Measurements from ENCODE around the gene MPL.

The MPL gene

GRCh38 chr1:43337588-43337987 is at the start of gene MPL:
Gene MPL (plus strand): TSS chr1:43337818. CDS start chr1:43337849, 31 bp downstream.
- H3K9me3 ChIP-seq, result no peaks in the 10 kb centered on the region
- no peak for DNase-seq (ENCODE audit: low spot score in 2 of 2)
- H3K4me3 ChIP-seq, result no peak within 1 kb of the TSS
- in situ Hi-C loops (cut with MboI; ENCODE audit: low sequenced_read_pairs), result no loop called here
- no peaks in the 10 kb centered on the region for H3K27me3 ChIP-seq (ENCODE audit: low read depth)
- H3K4me1 ChIP-seq, result no peaks in the 10 kb centered on the region
- H3K36me3 ChIP-seq (replicated peaks), result no peaks in the 10 kb centered on the region

- in situ Hi-C loops (cut with MboI; ENCODE audit: low sequenced_read_pairs), result no loop called here
- no peak overlapping the region for H3K4me3 ChIP-seq
- H3K4me1 ChIP-seq, result no peaks in the 10 kb centered on the region
- H3K9me3 ChIP-seq, result no peaks in the 10 kb centered on the region
- H3K27me3 ChIP-seq (ENCODE audit: low read depth), result peaks cover 16% of the 10 kb centered on the region
- H3K36me3 ChIP-seq (replicated peaks), result no peaks in the 10 kb centered on the region
- DNase-seq (ENCODE audit: low spot score in 2 of 2), result no peak
These were observed 49.4 kb upstream of the MPL start for GRCh38 chr1:43288058-43288784.

- Histone ChIP-seq H3K4me3 (no peak overlapping the region), H3K27me3 (ENCODE audit: low read depth) (peaks cover 16% of the 10 kb centered on the region), H3K36me3 (replicated peaks) (no peaks in the 10 kb centered on the region), H3K9me3 (no peaks in the 10 kb centered on the region), H3K4me1 (peaks cover under 1% of the 10 kb centered on the region)
- no peak for DNase-seq (ENCODE audit: low spot score in 2 of 2)
- in situ Hi-C loops (cut with MboI; ENCODE audit: low sequenced_read_pairs), result no loop called here
These were observed 48.6 kb upstream of the MPL start for GRCh38 chr1:43288785-43289706.

GRCh38 chr1:43292216-43292615 is 45.4 kb upstream of the MPL start:
- Histone ChIP-seq H3K9me3 (no peaks in the 10 kb centered on the region), H3K4me1 (peaks cover 30% of the 10 kb centered on the region), H3K4me3 (no peak overlapping the region), H3K36me3 (replicated peaks) (no peaks in the 10 kb centered on the region), H3K27me3 (ENCODE audit: low read depth) (peaks cover 14% of the 10 kb centered on the region)
- in situ Hi-C loops (cut with MboI; ENCODE audit: low sequenced_read_pairs), result no loop called here
- no peak for DNase-seq (ENCODE audit: low spot score in 2 of 2)

GRCh38 chr1:43292679-43293078 is 44.9 kb upstream of the MPL start:
- H3K4me1 ChIP-seq, result peaks cover 31% of the 10 kb centered on the region
- H3K36me3 ChIP-seq (replicated peaks), result no peaks in the 10 kb centered on the region
- H3K9me3 ChIP-seq, result no peaks in the 10 kb centered on the region
- in situ Hi-C loops (cut with MboI; ENCODE audit: low sequenced_read_pairs), result no loop called here
- DNase-seq (ENCODE audit: low spot score in 2 of 2), result no peak
- peaks cover 10% of the 10 kb centered on the region for H3K27me3 ChIP-seq (ENCODE audit: low read depth)
- H3K4me3 ChIP-seq, result no peak overlapping the region

- Histone ChIP-seq H3K4me3 (no peak overlapping the region), H3K36me3 (replicated peaks) (no peaks in the 10 kb centered on the region), H3K9me3 (no peaks in the 10 kb centered on the region), H3K4me1 (peaks cover 31% of the 10 kb centered on the region), H3K27me3 (ENCODE audit: low read depth) (peaks cover 5% of the 10 kb centered on the region)
- in situ Hi-C loops (cut with MboI; ENCODE audit: low sequenced_read_pairs), result no loop called here
- DNase-seq (ENCODE audit: low spot score in 2 of 2), result no peak
These were observed 44.4 kb upstream of the MPL start for GRCh38 chr1:43293176-43293575.

GRCh38 chr1:43293896-43294760 is 43.5 kb upstream of the MPL start:
- H3K4me3 ChIP-seq, result no peak overlapping the region
- in situ Hi-C loops (cut with MboI; ENCODE audit: low sequenced_read_pairs), result no loop called here
- no peaks in the 10 kb centered on the region for H3K27me3 ChIP-seq (ENCODE audit: low read depth)
- H3K36me3 ChIP-seq (replicated peaks), result no peaks in the 10 kb centered on the region
- peaks cover 31% of the 10 kb centered on the region for H3K4me1 ChIP-seq
- no peaks in the 10 kb centered on the region for H3K9me3 ChIP-seq
- peak; percentile 5 to 22 for DNase-seq (ENCODE audit: low spot score in 2 of 2)

- Histone ChIP-seq H3K4me3 (no peak overlapping the region), H3K4me1 (peaks cover 31% of the 10 kb centered on the region), H3K36me3 (replicated peaks) (no peaks in the 10 kb centered on the region), H3K9me3 (no peaks in the 10 kb centered on the region), H3K27me3 (ENCODE audit: low read depth) (no peaks in the 10 kb centered on the region)
- in situ Hi-C loops (cut with MboI; ENCODE audit: low sequenced_read_pairs), result no loop called here
- DNase-seq (ENCODE audit: low spot score in 2 of 2), result no peak
These were observed 42.9 kb upstream of the MPL start for GRCh38 chr1:43294761-43295160.

GRCh38 chr1:43296207-43296606 is 41.4 kb upstream of the MPL start:
- no peaks in the 10 kb centered on the region for H3K36me3 ChIP-seq (replicated peaks)

GRCh38 chr1:43298055-43298454 is 39.6 kb upstream of the MPL start:
- no peaks in the 10 kb centered on the region for H3K27me3 ChIP-seq (ENCODE audit: low read depth)
- no peak overlapping the region for H3K4me3 ChIP-seq
- DNase-seq (ENCODE audit: low spot score in 2 of 2), result no peak
- in situ Hi-C loops (cut with MboI; ENCODE audit: low sequenced_read_pairs), result no loop called here
- H3K36me3 ChIP-seq (replicated peaks), result no peaks in the 10 kb centered on the region
- H3K4me1 ChIP-seq, result peaks cover 31% of the 10 kb centered on the region
- H3K9me3 ChIP-seq, result no peaks in the 10 kb centered on the region

More at GRCh38 chr1:43296207-43296606, 41.4 kb upstream of the MPL start:
- Histone ChIP-seq H3K27me3 (ENCODE audit: low read depth) (no peaks in the 10 kb centered on the region), H3K9me3 (no peaks in the 10 kb centered on the region), H3K4me3 (no peak overlapping the region), H3K4me1 (peaks cover 31% of the 10 kb centered on the region)
- peak in 1 of 2 experiments; percentile 23 for DNase-seq (ENCODE audit: low spot score in 2 of 2)
- in situ Hi-C loops (cut with MboI; ENCODE audit: low sequenced_read_pairs), result no loop called here

- DNase-seq (ENCODE audit: low spot score in 2 of 2), result no peak
- no peaks in the 10 kb centered on the region for H3K27me3 ChIP-seq (ENCODE audit: low read depth)
- in situ Hi-C loops (cut with MboI; ENCODE audit: low sequenced_read_pairs), result no loop called here
- peaks cover 30% of the 10 kb centered on the region for H3K4me1 ChIP-seq
- no peaks in the 10 kb centered on the region for H3K36me3 ChIP-seq (replicated peaks)
- no peak overlapping the region for H3K4me3 ChIP-seq
- H3K9me3 ChIP-seq, result no peaks in the 10 kb centered on the region
These were observed 38.5 kb upstream of the MPL start for GRCh38 chr1:43299101-43299500.

GRCh38 chr1:43300378-43301094 is 37.1 kb upstream of the MPL start, which contains the start of gene TIE1:
Gene TIE1 (plus strand): TSS chr1:43300982. CDS start chr1:43301072, 90 bp downstream.
- in situ Hi-C loops (cut with MboI; ENCODE audit: low sequenced_read_pairs), result no loop called here
- no peak for DNase-seq (ENCODE audit: low spot score in 2 of 2)
- Histone ChIP-seq H3K27me3 (ENCODE audit: low read depth) (no peaks in the 10 kb centered on the region), H3K9me3 (no peaks in the 10 kb centered on the region), H3K4me3 (no peak within 1 kb of the TSS), H3K36me3 (replicated peaks) (no peaks in the 10 kb centered on the region), H3K4me1 (peaks cover 17% of the 10 kb centered on the region)

GRCh38 chr1:43302201-43302600 is 35.4 kb upstream of the MPL start:
- DNase-seq (ENCODE audit: low spot score in 2 of 2), result no peak
- H3K4me3 ChIP-seq, result no peak overlapping the region
- no peaks in the 10 kb centered on the region for H3K9me3 ChIP-seq
- in situ Hi-C loops (cut with MboI; ENCODE audit: low sequenced_read_pairs), result no loop called here
- peaks cover 2% of the 10 kb centered on the region for H3K4me1 ChIP-seq
- no peaks in the 10 kb centered on the region for H3K27me3 ChIP-seq (ENCODE audit: low read depth)
- no peaks in the 10 kb centered on the region for H3K36me3 ChIP-seq (replicated peaks)

Data from HAP-1 (cell line).